Measurements from ENCODE around the gene INAFM2. TPM values are rescaled to one million over a fixed set of nuclear protein-coding genes. Genes with fewer than 3 reads are reported as not detected.

The INAFM2 gene
- total and polyA plus RNA-seq, 2 of the 4 experiments (the other 2 are of a cell fraction) = 10.4 to 14.0 TPM

GRCh38 chr15:40296561-40297230 is 26.8 kb upstream of the INAFM2 start:
- Histone ChIP-seq H4K20me1 (ENCODE audit: insufficient read depth, low read length) (no peaks in the 10 kb centered on the region), H2AK5ac (ENCODE audit: low read depth, low read length) (no peak overlapping the region), H3K27ac (ENCODE audit: insufficient read depth, low read length) (no peak overlapping the region), H3K79me1 (ENCODE audit: low read depth in 1 of 2, low read length in 2 of 2) (no peaks in the 10 kb centered on the region), H3K14ac (replicated peaks; ENCODE audit: low read depth, low read length) (no peak overlapping the region), H2AFZ (replicated peaks; ENCODE audit: low read length, poor library complexity) (no peak overlapping the region), H3K18ac (ENCODE audit: low read depth, low read length) (no peak overlapping the region), H3K36me3 (ENCODE audit: control insufficient read depth, insufficient read depth, low read length) (no peaks in the 10 kb centered on the region), H2BK5ac (ENCODE audit: low read depth, low read length, poor library complexity, severe bottlenecking) (no peak overlapping the region), H3K23ac (ENCODE audit: low read depth, low read length) (no peak overlapping the region), H3K4me2 (ENCODE audit: low read depth, low read length) (no peak overlapping the region), H3K4me1 (ENCODE audit: control insufficient read depth, insufficient read depth, low read length) (no peaks in the 10 kb centered on the region), H2BK20ac (ENCODE audit: low read depth, low read length) (no peak overlapping the region), H3K9me3 (ENCODE audit: control insufficient read depth, insufficient read depth, low read length) (peaks cover 8% of the 10 kb centered on the region), H4K5ac (ENCODE audit: low read depth, low read length) (no peak overlapping the region), H3K56ac (ENCODE audit: extremely low read depth, insufficient read depth, low read length) (no peak overlapping the region), H3K27me3 (ENCODE audit: control insufficient read depth, insufficient read depth, low read length) (peaks cover 79% of the 10 kb centered on the region), H2AK9ac (replicated peaks; ENCODE audit: low read depth, low read length, poor library complexity) (no peak overlapping the region), H3K4ac (ENCODE audit: low read depth, low read length) (no peak overlapping the region), H3K9ac (ENCODE audit: low read depth, low read length) (no peak overlapping the region), H4K8ac (ENCODE audit: low read depth in 2 of 2, low read length in 2 of 2) (no peak overlapping the region), H2BK120ac (ENCODE audit: low read depth, low read length) (no peak overlapping the region), H3K9me1 (ENCODE audit: insufficient read depth, low read length) (no peaks in the 10 kb centered on the region), H3K4me3 (ENCODE audit: insufficient read depth, low read depth, low read length) (no peak overlapping the region), H4K91ac (ENCODE audit: insufficient read depth, low read depth, low read length) (no peak overlapping the region), H2BK15ac (ENCODE audit: low read depth, low read length) (no peak overlapping the region)
- TF ChIP-seq BHLHE40 (IDR thresholded peaks at IDR 0.05; ENCODE audit: low read depth, low read length) (no peak), SMC3 (IDR thresholded peaks at IDR 0.05; ENCODE audit: low read depth, low read length) (no peak), RFX5 (IDR thresholded peaks at IDR 0.05; ENCODE audit: low read depth, low read length) (no peak), NFE2L2 (IDR thresholded peaks at IDR 0.05; ENCODE audit: low read depth, low read length) (no peak), POLR2A (IDR thresholded peaks at IDR 0.05; ENCODE audit: low read depth, low read length) (no peak), MAZ (IDR thresholded peaks at IDR 0.05; ENCODE audit: borderline replicate concordance, low read depth, low read length) (no peak), CEBPB (IDR thresholded peaks at IDR 0.05; ENCODE audit: low read depth, low read length) (no peak), CHD1 (IDR thresholded peaks at IDR 0.05; ENCODE audit: low read depth, low read length) (no peak), FOS (IDR thresholded peaks at IDR 0.05; ENCODE audit: low read depth, low read length) (no peak), MAFK (IDR thresholded peaks at IDR 0.05; ENCODE audit: low read depth, low read length) (no peak), RAD21 (IDR thresholded peaks at IDR 0.05; ENCODE audit: low read length) (no peak), RCOR1 (IDR thresholded peaks at IDR 0.05; ENCODE audit: insufficient replicate concordance, low read length) (no peak)
- TF ChIP-seq, protein P1, sequence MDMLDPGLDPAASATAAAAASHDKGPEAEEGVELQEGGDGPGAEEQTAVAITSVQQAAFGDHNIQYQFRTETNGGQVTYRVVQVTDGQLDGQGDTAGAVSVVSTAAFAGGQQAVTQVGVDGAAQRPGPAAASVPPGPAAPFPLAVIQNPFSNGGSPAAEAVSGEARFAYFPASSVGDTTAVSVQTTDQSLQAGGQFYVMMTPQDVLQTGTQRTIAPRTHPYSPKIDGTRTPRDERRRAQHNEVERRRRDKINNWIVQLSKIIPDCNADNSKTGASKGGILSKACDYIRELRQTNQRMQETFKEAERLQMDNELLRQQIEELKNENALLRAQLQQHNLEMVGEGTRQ (IDR thresholded peaks at IDR 0.05; ENCODE audit: low read depth, low read length) = no peak
- TF ChIP-seq, protein P2, sequence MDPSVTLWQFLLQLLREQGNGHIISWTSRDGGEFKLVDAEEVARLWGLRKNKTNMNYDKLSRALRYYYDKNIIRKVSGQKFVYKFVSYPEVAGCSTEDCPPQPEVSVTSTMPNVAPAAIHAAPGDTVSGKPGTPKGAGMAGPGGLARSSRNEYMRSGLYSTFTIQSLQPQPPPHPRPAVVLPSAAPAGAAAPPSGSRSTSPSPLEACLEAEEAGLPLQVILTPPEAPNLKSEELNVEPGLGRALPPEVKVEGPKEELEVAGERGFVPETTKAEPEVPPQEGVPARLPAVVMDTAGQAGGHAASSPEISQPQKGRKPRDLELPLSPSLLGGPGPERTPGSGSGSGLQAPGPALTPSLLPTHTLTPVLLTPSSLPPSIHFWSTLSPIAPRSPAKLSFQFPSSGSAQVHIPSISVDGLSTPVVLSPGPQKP (IDR thresholded peaks at IDR 0.05; ENCODE audit: borderline replicate concordance, low read depth, low read length) = no peak
- DNase-seq (no peak), ATAC-seq (ENCODE audit: low read depth) (no peak)
- intact Hi-C loops (cut with micrococcal nuclease) (no loop called here), dilution Hi-C loops (cut with HindIII; ENCODE audit: low sequenced_read_pairs, unreplicated experiment) (no loop called here), in situ Hi-C loops (cut with MboI; ENCODE audit: low sequenced_read_pairs) (no loop called here)
- ChIA-PET CTCF (no interaction called here), POLR2A (ENCODE audit: unreplicated experiment) (no interaction called here)
- WGBS, 2 experiments (ENCODE audit: extremely low coverage in 2 of 2, insufficient read length in 1 of 2) = 80% methylated on average over 1 of the region's 5 CpGs; no CpG with 5 or more reads in 1 of the 2 experiments
- no TSS peak for BruUV-seq (replicated peaks)
